HTR-8/SVneo (cell line): ENCODE measurements around the gene ECHDC3.
A peak's percentile ranks its signal among the peaks of the same experiment; 100 is the strongest.

Experiments used
- DNase-seq: peaks from one replicate; pipeline ENCODE4 v3.0.0; 2011; ENCODE audit warnings: low spot score, mixed read lengths; ENCODE audit not compliant: insufficient read length
- FAIRE-seq: peaks from 2 replicates; lab custom pipeline; 2011; peaks lifted over from hg19 to GRCh38; lab: Jason Lieb, UNC

The ECHDC3 gene

DNA sequence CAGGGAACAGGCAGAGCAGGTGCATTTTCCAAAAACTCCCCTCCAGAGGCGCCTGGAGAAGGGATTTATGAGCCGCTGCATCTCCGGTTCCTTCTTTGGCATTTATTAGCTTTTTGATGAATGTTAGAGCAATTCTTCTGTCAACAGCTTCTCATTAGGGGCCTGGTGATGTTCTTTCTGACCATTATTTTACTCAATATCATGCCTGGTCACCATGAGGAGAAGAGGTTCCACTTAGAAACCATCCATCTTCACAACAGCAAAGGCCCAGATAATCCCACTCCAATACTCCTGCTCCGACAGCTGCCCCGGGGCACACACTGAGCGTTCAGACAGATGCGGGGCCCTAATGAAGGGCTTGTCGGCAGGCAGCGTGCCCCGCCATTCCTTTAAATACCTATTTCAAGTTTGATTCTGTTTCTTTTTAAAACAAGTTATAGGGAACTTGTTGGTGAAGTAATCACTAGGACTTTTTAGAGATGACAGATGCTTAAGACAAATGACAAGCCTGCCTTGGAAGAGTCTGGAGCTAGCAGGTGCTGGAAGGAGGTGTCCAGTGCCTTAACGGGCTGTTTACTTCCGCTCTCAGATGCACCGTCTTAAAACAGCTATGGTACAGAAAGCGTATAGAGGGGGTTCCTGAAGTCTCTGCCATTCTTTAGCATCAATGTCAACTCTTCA, 31.7 kb downstream of the ECHDC3 start:
- no peak for FAIRE-seq
- peak; percentile 61 for DNase-seq

- FAIRE-seq (no peak), DNase-seq (no peak)
Measured at GRCh38 chr10:11775412-11775811, 33.2 kb downstream of the ECHDC3 start.

DNA sequence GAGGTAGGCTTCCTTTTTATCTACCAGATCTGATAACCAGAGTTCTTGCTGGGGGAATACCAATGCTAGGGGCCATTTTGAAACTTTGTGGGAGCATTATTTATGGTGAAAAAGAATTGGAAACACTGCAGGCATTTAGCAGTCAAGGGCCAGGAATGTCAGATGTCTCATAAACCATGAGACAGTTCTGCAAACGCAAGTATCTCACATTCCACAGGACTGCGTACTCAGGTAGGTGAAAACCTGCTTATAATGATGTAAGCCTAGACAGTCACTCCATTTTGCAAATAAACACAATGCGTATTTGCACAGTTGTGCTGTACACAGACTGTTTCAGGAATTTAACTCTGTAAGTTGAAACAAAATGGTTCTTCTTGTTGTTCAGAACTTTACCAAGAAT, 33.9 kb downstream of the ECHDC3 start:
- FAIRE-seq, result no peak
- peak; percentile 35 for DNase-seq

DNA sequence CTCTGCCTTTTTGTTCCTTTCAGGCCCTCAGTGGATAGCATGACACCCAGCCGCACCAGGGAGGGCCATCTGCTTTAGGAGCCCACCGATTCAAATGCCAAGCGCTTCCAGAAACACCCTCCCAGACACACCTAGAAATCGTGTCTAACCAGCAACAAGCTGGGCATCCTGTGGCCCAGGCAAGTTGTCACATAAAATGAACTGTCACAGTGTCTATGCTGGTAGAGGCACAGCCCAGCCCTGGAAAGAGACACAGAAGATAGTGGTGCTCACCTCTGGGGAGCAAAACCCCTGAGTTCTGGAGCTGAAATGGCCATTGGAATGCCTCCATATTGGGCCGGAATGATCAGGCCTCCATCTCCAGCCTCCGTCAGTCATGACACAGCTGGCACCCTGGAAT, 38.9 kb downstream of the ECHDC3 start:
- DNase-seq (no peak), FAIRE-seq (no peak)

DNA sequence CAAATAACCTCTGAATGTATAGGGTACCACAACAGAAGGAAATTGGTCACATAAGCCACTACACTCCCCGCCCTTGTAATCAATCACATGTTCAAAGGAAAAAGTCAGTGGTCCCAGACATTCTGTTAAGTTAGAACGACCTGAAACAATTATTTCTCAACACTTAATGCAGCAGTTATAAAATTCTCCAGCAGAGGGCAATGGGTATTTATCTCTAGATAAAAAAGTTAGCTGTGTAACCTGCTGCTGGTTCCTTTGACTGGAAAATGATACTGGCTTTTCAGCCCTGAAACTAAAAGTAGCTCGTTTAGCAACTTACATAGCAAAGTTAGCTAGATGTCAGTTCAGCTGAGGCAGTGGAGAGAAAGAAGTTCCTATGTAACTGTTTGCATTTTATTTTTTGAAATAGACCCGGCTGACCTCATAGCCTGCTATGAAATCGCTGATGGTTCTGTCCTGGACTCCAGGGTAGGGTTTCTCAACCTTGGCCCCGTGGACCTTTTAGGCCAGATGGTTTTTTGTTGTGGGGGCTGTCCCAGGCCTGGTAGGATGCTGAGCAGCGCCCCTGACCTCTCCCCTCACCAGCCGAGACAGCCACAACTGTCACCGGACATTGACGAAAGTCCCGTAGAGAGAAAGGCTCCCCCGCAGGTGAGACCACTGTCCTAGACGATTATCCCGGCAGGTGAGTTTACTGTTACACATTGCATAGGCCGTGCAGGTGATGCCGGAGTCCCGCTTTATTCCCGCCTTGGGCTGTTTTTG, 40.8 kb downstream of the ECHDC3 start:
- peak; percentile 69 for DNase-seq
- no peak for FAIRE-seq

GRCh38 chr10:11783558-11783865, 41.3 kb downstream of the ECHDC3 start:
- no peak for DNase-seq
- no peak for FAIRE-seq

DNA sequence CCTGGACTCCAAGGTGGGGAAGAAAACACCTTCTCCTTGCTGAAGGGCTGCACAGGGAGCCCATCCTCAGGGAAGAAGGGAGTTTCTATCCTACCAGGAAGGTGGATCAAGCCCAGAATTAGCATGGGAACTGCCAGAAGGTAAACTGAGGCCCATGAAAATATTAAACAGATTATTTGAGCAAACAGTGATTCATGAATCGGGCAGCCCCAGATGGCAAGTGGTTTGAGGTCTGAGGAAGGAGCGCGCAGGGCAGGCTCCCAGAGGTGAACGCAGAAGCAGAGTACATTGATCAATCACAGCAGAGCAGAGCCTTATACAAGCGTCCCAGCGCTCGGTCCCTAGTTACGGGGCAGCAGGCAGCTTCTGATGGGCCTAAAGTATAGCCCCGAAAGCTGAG, 45.2 kb downstream of the ECHDC3 start:
- no peak for DNase-seq
- no peak for FAIRE-seq

DNA sequence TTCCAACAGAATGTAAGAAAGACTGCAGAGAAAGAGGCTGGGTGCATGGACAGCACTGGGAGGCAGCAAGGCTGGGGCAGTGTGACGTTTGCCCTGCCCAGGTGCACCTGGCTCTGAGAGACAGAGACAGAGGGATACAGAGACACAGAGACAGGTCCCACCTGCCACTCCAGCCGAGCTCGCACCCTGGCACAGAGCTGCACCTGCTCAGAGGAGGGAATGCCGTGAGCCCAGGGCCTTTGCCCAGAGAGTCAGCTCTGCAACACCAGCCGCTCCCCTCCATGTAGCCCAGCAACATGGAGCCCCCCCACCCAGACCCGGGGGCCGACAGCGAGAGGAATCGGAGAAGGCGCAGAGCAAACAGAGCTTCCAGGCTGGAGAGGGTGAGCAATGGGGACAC, 45.7 kb downstream of the ECHDC3 start:
- FAIRE-seq (no peak), DNase-seq (no peak)

GRCh38 chr10:11789306-11789705, 47.1 kb downstream of the ECHDC3 start:
- no peak for FAIRE-seq
- DNase-seq, result no peak

- FAIRE-seq (no peak), DNase-seq (no peak)
Measured at GRCh38 chr10:11789956-11790355, 47.8 kb downstream of the ECHDC3 start.

DNA sequence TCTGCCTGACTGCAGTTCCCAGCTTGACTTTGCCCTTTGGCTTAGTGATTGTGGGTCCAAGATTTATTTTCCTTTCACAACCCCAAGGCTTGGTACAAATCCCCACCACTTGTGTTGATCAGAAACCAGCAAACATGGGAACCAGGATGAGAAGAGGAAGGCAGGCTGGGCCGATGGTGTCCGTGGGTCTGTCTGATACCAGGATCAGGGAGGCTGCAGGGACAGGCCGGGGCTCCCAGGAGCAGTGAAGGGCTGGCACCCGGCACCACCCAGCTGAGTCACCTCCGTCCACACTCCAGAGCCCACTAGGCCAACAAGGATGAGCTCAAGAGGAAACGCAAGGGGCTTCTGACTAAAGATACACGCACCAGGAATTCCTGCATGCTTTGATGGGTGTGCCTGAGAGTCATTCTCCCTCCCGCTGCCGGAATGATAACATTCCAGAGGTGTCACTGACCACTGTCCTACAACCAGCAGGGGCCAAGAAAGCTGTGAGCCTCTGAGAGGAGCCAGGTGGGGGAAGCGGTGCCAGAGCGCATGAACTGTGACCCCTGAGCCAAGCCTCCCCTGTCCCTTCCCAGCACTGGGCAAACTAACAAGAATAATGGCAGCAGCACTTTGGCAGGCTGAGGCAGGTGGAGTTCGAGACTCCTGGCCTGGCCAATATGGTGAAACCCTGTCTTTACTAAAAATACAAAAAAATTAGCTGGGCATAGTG, 51.7 kb downstream of the ECHDC3 start:
- DNase-seq, result peak; percentile 84
- FAIRE-seq, result peak; percentile 31

DNA sequence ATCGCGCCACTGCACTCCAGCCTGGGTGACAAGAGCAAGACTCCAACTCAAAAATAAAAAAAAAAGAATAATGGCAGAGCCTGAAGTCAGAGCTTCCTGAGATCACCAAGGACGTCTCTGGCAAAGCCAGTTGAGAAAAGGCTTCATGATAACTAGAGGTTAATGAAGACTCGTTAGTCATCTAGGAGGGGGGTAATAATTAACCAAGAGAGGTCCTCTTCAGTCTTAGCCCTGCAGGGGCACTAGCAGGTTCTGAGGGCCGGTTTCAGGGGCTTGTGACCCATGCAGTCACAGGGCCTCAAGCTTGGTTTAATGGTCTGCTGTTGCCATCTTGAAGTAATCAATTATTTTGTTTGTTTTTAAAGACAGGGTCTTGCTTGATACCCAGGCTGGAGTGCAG, 52.4 kb downstream of the ECHDC3 start:
- FAIRE-seq, result no peak

GRCh38 chr10:11795101-11795920, 53.1 kb downstream of the ECHDC3 start:
- FAIRE-seq, result peak; percentile 49
- DNase-seq, result no peak

More for the DNA sequence above, 52.4 kb downstream of the ECHDC3 start:
- DNase-seq, result no peak

DNA sequence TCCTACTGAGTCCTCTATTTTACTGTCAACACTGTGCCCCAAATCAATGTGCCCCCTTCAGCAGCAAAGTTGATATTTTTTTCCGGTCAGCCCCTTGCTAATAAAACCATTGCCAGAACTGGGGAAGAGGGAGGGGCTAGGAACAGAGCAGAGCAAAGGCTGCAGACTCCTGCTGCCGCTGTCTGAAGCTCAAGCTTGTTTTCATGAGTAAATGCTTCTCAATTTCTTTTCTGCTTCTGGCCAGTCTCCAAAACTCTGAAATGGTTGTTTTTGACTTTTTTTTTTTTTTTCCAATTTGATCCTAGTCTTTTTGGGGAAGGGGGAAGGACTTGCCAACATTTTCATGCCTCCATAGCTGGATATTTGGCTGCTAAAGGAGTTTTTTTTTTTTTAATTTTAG, 54.3 kb downstream of the ECHDC3 start:
- DNase-seq, result no peak

DNA sequence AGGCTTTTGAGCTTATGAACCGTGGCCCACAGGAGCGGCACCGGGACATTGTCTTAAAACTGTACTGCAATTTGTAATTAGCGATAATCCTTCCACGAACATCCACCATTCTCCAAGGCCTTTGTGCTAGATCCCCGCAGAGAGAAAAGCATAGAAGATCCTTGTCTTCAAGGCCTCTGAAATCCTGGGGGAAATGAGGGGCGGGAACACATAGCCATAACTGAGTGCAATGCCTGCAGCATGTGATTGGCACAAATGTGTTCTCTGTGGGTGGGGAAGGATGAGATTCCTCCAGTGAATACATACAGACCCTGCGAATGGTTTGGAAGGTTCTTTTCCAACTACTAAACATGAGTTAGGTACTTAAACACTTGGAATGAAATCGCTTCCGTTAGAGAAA, 55.1 kb downstream of the ECHDC3 start:
- DNase-seq, result no peak
- no peak for FAIRE-seq

More for the DNA sequence above, 54.3 kb downstream of the ECHDC3 start:
- no peak for FAIRE-seq

DNA sequence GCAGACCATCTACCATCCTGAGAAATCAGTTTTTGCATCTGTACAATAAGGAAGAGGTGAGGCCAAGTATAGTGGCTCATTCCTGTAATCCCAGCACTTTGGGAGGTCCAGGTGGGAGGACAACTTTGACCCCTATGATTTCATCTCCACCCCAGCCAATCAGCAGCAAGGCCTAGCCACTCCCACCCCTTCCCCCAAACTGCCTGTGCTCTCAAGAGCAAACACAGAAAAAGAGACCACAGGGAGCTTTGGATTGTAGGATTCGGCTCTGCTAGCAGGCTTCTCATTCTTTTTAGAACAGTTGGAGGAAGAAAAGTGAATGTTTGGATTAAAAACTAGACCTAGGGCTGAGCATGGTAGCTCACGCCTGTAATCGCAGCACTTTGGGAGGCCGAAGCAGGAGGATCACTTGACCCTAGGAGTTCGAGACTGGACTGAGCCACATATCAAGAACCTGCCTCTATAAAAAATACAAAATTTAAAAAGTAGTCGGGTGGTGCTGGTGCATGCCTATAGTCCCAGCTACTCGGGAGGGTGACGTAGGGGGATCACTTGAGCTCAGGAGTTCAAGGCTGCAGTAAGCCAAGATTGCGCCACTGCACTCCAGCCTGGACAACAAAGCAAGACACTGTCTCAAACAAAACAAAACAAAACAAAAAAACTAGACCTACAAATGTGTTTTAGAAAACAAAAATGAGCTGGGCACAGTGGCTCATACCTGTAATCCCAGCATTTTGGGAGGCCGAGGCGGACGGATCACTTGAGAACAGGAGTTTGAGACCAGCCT, 55.9 kb downstream of the ECHDC3 start:
- no peak for FAIRE-seq

GRCh38 chr10:11798845-11799735, 56.9 kb downstream of the ECHDC3 start:
- no peak for FAIRE-seq
- DNase-seq, result no peak

More for the DNA sequence above, 55.9 kb downstream of the ECHDC3 start:
- no peak for DNase-seq

DNA sequence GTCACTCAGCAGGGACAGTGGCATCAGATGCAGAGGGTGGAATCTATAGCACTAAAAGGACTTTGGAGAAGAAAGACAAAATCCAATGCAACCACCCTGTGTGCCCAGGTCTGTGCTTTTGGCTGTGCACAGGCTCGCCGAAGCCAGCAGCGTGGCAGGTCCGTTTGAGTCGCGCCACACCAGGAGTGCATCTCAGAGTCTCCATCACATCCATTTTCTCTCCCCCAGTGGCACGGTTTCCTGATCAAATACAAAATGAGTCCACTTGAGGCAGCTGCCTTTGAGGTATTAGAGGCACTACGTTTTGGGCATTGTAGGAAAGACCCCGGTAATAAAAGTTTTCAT, 57.5 kb downstream of the ECHDC3 start:
- DNase-seq (no peak), FAIRE-seq (no peak)

DNA sequence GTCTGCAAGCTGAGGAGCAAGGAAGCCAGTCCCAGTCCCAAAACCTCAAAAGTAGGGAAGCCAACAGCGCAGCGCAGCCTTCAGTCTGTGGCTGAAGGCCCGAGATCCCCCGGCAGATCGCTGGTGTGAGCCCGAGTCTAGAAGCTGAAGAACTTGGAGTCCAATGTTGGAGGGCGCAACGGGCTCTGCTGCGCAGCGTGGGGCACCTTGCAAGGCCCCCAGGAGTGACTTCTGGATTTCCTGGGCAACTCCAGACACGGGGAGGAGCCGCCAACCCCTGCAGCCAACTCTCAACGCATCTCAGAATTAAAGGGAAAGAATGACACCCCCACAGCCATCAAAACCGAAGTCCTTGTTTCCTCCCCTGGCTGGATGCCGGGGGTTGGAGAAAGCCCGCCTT, 62.2 kb downstream of the ECHDC3 start:
- no peak for DNase-seq
- no peak for FAIRE-seq
